Suprapubic skin (tissue), 3 donors: ENCODE data around the gene SAP25.

Experiments used
- CTCF ChIP-seq, 2 donors: fragments of 200-600 bp in 1 of 2; fragments of 450-650 bp in 1 of 2; sonication (generic) in 1 of 2; IDR thresholded peaks; one replicate each; pipeline ENCODE4 v1.5.1; 2016 to 2019; ENCODE audit warnings: antibody characterized with exemption in 2 of 2, mild to moderate bottlenecking in 1 of 2, moderate library complexity in 1 of 2
- POLR2A ChIP-seq, 2 donors: fragments of 450-650 bp; IDR thresholded peaks; one replicate each; pipeline ENCODE4 v1.6.1; 2017; ENCODE audit warnings: antibody characterized with exemption in 2 of 2, mild to moderate bottlenecking in 2 of 2, moderate library complexity in 2 of 2

GRCh38 chr7:100540073-100540723, 33.5 kb downstream of the SAP25 start:
- TF ChIP-seq CTCF (IDR thresholded peaks at IDR 0.05): no peak
- no peak for TF ChIP-seq POLR2A (IDR thresholded peaks at IDR 0.05)
